Endothelial cell of umbilical vein (primary cell): ENCODE data around the gene RUBCN. TPM values are rescaled to one million over a fixed set of nuclear protein-coding genes. Genes with fewer than 3 reads are reported as not detected.
"Not testable (repeated sequence)": the region's sequence is repeated elsewhere in the genome, so short reads cannot be mapped to it uniquely, and the experiment has no call there.

Experiments used
- BruUV-seq: library from RNA; stranded (reverse); fragments of 400-500 nt; replicated peaks from 2 replicates; lab custom pipeline; 2021; lab: Mats Ljungman, UMichigan
- CTCF ChIA-PET: fragments of 300-600, 350-600 bp; sonication (Branson Sonifier 250); formaldehyde crosslinking; loops from one replicate; lab custom pipeline; 2021; ENCODE audit warnings: antibody characterized with exemption, inconsistent platforms; lab: Charles Lee
- POLR2A ChIA-PET: fragments of 300-600, 350-600 bp; sonication (Branson Sonifier 250); formaldehyde crosslinking; loops from one replicate; lab custom pipeline; 2021; ENCODE audit warnings: antibody characterized with exemption, inconsistent platforms; lab: Charles Lee
- DNase-seq: peaks from one replicate; pipeline ENCODE4 v3.0.0-alpha.2; 2011; ENCODE audit warnings: low read depth, low spot score
- FAIRE-seq: peaks from 2 replicates; lab custom pipeline; 2011; peaks lifted over from hg19 to GRCh38; lab: Jason Lieb, UNC
- H2AFZ ChIP-seq: 2 replicates; pipeline ENCODE4 v1.6.0; 2012; ENCODE audit warnings: low read depth, low read length, control low read depth, inconsistent platforms
- H3K27ac ChIP-seq: 2 replicates; pipeline ENCODE4 v1.5.1; 2011; ENCODE audit warnings: low read depth, mild to moderate bottlenecking, control low read depth, low read length, moderate library complexity; ENCODE audit not compliant: insufficient read depth
- H3K27me3 ChIP-seq, 2 experiments: 2 replicates each; pipeline versions ENCODE4 v1.6.0 to v1.6.1; 2011; ENCODE audit warnings: low read length in 2 of 2, mixed read lengths in 1 of 2; ENCODE audit not compliant: control insufficient read depth in 2 of 2, insufficient read depth in 2 of 2
- H3K36me3 ChIP-seq, 2 experiments: 2 replicates in 1 of 2; 3 replicates in 1 of 2; pipeline ENCODE4 v1.5.1; 2011; ENCODE audit warnings: low read length in 2 of 2, mild to moderate bottlenecking in 1 of 2, moderate library complexity in 1 of 2; ENCODE audit not compliant: control insufficient read depth in 2 of 2, insufficient read depth in 2 of 2; ENCODE audit errors: extremely low read depth in 1 of 2
- H3K4me1 ChIP-seq: 3 replicates; pipeline ENCODE4 v1.5.1; 2011; ENCODE audit warnings: mild to moderate bottlenecking, low read length; ENCODE audit not compliant: control insufficient read depth, insufficient read depth; ENCODE audit errors: extremely low read depth
- H3K4me2 ChIP-seq: 2 replicates; pipeline ENCODE4 v1.6.1; 2011; ENCODE audit warnings: low read length, control low read depth, mixed read lengths; ENCODE audit not compliant: insufficient read depth
- H3K4me3 ChIP-seq, 3 experiments: fragments of 200-600 bp in 1 of 3; sonication (generic), shearing (Covaris generic) in 1 of 3; replicated peaks in 1 of 3; 2 replicates each; pipeline ENCODE4 v1.5.1; 2011 to 2016; ENCODE audit warnings: control low read depth in 3 of 3, low read length in 3 of 3, mild to moderate bottlenecking in 2 of 3, inconsistent platforms in 1 of 3, low read depth in 1 of 3, moderate library complexity in 1 of 3; ENCODE audit not compliant: insufficient read depth in 1 of 3
- H3K79me2 ChIP-seq: 2 replicates; pipeline ENCODE4 v1.6.0; 2012; ENCODE audit warnings: low read length, inconsistent platforms; ENCODE audit not compliant: control insufficient read depth, insufficient read depth
- H3K9ac ChIP-seq: replicated peaks from 2 replicates; pipeline ENCODE3; 2011; ENCODE audit warnings: low read length, control low read depth; ENCODE audit not compliant: insufficient read depth; ENCODE audit errors: extremely low read depth
- H3K9me1 ChIP-seq: replicated peaks from 3 replicates; pipeline ENCODE4 v1.6.0; 2011; ENCODE audit warnings: mild to moderate bottlenecking, low read length; ENCODE audit not compliant: control insufficient read depth, insufficient read depth; ENCODE audit errors: extremely low read depth
- H3K9me3 ChIP-seq: replicated peaks from 2 replicates; pipeline ENCODE4 v1.5.1; 2012; ENCODE audit warnings: low read length, inconsistent platforms; ENCODE audit not compliant: control insufficient read depth, insufficient read depth
- H4K20me1 ChIP-seq: replicated peaks from 2 replicates; pipeline ENCODE3; 2011; ENCODE audit warnings: mild to moderate bottlenecking, low read length; ENCODE audit not compliant: control insufficient read depth, insufficient read depth; ENCODE audit errors: extremely low read depth
- EZH2 ChIP-seq: IDR thresholded peaks from 2 replicates; pipeline ENCODE4 v1.6.1; 2012; ENCODE audit warnings: borderline replicate concordance, low read depth, mild to moderate bottlenecking, moderate library complexity, low read length, inconsistent platforms; ENCODE audit not compliant: severe bottlenecking
- FOS ChIP-seq: IDR thresholded peaks from 2 replicates; pipeline ENCODE4 v1.6.1; 2011; ENCODE audit warnings: mild to moderate bottlenecking, low read length, moderate library complexity, borderline replicate concordance; ENCODE audit not compliant: insufficient read depth
- GATA2 ChIP-seq: IDR thresholded peaks from 2 replicates; pipeline ENCODE4 v1.7.0; 2011; ENCODE audit warnings: low read depth, mild to moderate bottlenecking, moderate library complexity, mixed read lengths, low read length; ENCODE audit not compliant: insufficient read length, insufficient read depth
- JUN ChIP-seq: IDR thresholded peaks from 2 replicates; pipeline ENCODE4 v1.6.1; 2011; ENCODE audit warnings: borderline replicate concordance, low read depth; ENCODE audit not compliant: insufficient read length, insufficient read depth
- MYC ChIP-seq: IDR thresholded peaks from one replicate; pipeline ENCODE4 v1.6.1; 2011; ENCODE audit warnings: mild to moderate bottlenecking, low read depth, low read length
- POLR2A ChIP-seq: IDR thresholded peaks from 2 replicates; pipeline ENCODE4 v1.6.1; 2012; ENCODE audit warnings: low read depth, mild to moderate bottlenecking, control low read depth, low read length
- POLR2AphosphoS5 ChIP-seq: IDR thresholded peaks from 2 replicates; pipeline ENCODE4 v1.6.1; 2012; ENCODE audit warnings: low read depth, mild to moderate bottlenecking, control low read depth, low read length, moderate library complexity; ENCODE audit not compliant: insufficient read depth
- dilution Hi-C: fragments of 300-500 bp; cut with MboI; formaldehyde crosslinking; loops from one replicate; pipeline ENCODE4 v1.15.0; 2019; ENCODE audit warnings: low sequenced_read_pairs; ENCODE audit not compliant: extremely low pct_ligation_motif_present
- intact Hi-C: fragments of 100-400 bp; cut with micrococcal nuclease; formaldehyde crosslinking; loops from one replicate; pipeline ENCODE4 v1.10.0; 2022
- polyA plus RNA-seq, 4 experiments: library from polyadenylated mRNA; depleted of rRNA in 3 of 4; stranded (reverse) in 3 of 4; unstranded in 1 of 4; fragments of >200 nt; gene quantifications; 2 replicates each; pipeline versions ENCODE4 v1.2.1 to v1.2.3, GENCODE V29; 2011 to 2012; ENCODE audit warnings: missing spikeins in 1 of 4
- total RNA-seq: library from RNA; stranded (reverse); gene quantifications from 2 replicates; pipeline ENCODE4 v1.2.3, GENCODE V29; 2021
- TF ChIP-seq, protein P1 (sequence below), 2 donors: IDR thresholded peaks; 1 replicate in 1 of 2; 2 replicates in 1 of 2; pipeline ENCODE4 v1.5.1; 2011; ENCODE audit warnings: low read length in 2 of 2, mild to moderate bottlenecking in 2 of 2, moderate library complexity in 2 of 2, control low read depth in 1 of 2, inconsistent platforms in 1 of 2, low read depth in 1 of 2; ENCODE audit not compliant: insufficient read depth in 1 of 2; ENCODE audit errors: extremely low read depth in 1 of 2
- TF ChIP-seq, protein P2 (sequence below): IDR thresholded peaks from 2 replicates; pipeline ENCODE4 v1.6.1; 2011; ENCODE audit not compliant: insufficient read depth, insufficient read length

Gene RUBCN
- total and polyA plus RNA-seq, 2 donors (not counting 3 experiments of a cell fraction or from before 2014, with no cell fraction given) = 15.0 to 25.8 TPM

DNA sequence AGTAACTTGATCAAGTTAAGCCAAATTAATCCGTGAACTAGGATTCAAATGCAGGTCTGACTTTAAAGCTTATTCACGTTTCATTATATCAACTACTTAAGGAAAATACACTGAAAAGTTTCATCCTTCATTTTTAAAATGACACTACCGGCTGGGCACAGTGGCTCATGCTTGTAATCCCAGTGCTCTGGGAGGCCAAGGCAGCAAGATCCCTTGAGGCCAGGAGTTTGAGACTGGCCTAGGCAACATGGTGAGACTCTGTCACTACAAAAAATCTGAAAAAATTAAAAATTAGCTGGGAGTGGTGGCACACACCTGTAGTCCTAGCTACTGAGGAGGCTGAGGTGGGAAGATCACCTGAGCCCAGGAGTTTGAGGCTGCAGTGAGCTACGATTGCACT, 3.7 kb downstream of the RUBCN start:
- POLR2A ChIA-PET = no interaction called here

DNA sequence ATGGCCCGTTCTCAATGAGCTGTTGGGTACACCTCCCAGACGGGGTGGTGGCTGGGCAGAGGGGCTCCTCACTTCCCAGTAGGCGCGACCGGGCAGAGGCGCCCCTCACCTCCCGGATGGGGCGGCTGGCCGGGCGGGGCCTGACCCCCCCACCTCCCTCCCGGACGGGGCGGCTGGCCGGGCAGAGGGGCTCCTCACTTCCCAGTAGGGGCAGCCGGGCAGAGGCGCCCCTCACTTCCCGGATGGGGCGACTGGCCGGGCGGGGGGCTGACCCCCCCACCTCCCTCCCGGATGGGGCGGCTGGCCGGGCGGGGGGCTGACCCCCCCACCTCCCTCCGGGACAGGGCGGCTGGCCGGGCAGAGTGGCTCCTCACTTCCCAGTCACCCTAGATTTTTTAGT, 5.2 kb downstream of the RUBCN start:
- H3K27ac ChIP-seq, BruUV-seq, H3K4me1 ChIP-seq, DNase-seq, H3K4me3 ChIP-seq, H4K20me1 ChIP-seq, intact Hi-C loops, H3K9me3 ChIP-seq, H3K9ac ChIP-seq, CTCF ChIA-PET, H3K27me3 ChIP-seq, H3K36me3 ChIP-seq, POLR2A ChIA-PET, dilution Hi-C loops, FAIRE-seq, H3K9me1 ChIP-seq, H2AFZ ChIP-seq, H3K4me2 ChIP-seq: not testable (repeated sequence)
- peaks cover 17% of the 10 kb centered on the region for H3K79me2 ChIP-seq

More for the DNA sequence above, 3.7 kb downstream of the RUBCN start:
- H3K4me1 ChIP-seq = peaks cover 7% of the 10 kb centered on the region
- no peak overlapping the region for H3K9ac ChIP-seq
- DNase-seq (no peak), FAIRE-seq (no peak)
- no peak overlapping the region for H3K4me2 ChIP-seq
- CTCF ChIA-PET = no interaction called here
- dilution Hi-C loops (no loop called here), intact Hi-C loops (no loop called here)
- no TSS peak for BruUV-seq
- no peaks in the 10 kb centered on the region for H3K27me3 ChIP-seq
- H3K4me3 ChIP-seq = no peak overlapping the region
- H3K79me2 ChIP-seq = peaks cover 17% of the 10 kb centered on the region
- H4K20me1 ChIP-seq = no peaks in the 10 kb centered on the region
- no peak overlapping the region for H3K27ac ChIP-seq
- TF ChIP-seq GATA2 = no peak
- TF ChIP-seq MYC = no peak
- TF ChIP-seq, protein P1, sequence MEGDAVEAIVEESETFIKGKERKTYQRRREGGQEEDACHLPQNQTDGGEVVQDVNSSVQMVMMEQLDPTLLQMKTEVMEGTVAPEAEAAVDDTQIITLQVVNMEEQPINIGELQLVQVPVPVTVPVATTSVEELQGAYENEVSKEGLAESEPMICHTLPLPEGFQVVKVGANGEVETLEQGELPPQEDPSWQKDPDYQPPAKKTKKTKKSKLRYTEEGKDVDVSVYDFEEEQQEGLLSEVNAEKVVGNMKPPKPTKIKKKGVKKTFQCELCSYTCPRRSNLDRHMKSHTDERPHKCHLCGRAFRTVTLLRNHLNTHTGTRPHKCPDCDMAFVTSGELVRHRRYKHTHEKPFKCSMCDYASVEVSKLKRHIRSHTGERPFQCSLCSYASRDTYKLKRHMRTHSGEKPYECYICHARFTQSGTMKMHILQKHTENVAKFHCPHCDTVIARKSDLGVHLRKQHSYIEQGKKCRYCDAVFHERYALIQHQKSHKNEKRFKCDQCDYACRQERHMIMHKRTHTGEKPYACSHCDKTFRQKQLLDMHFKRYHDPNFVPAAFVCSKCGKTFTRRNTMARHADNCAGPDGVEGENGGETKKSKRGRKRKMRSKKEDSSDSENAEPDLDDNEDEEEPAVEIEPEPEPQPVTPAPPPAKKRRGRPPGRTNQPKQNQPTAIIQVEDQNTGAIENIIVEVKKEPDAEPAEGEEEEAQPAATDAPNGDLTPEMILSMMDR (IDR thresholded peaks at IDR 0.05; ENCODE audit: extremely low read depth in 1 of 2, insufficient read depth in 1 of 2, low read depth in 1 of 2, low read length in 2 of 2) = no peak
- no peak for TF ChIP-seq POLR2AphosphoS5
- TF ChIP-seq JUN = no peak
- TF ChIP-seq EZH2 = no peak
- no peak for TF ChIP-seq POLR2A
- no peak for TF ChIP-seq FOS
- TF ChIP-seq, protein P2, sequence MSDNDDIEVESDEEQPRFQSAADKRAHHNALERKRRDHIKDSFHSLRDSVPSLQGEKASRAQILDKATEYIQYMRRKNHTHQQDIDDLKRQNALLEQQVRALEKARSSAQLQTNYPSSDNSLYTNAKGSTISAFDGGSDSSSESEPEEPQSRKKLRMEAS = no peak
- no peak overlapping the region for H2AFZ ChIP-seq
- no peaks in the 10 kb centered on the region for H3K9me3 ChIP-seq
- H3K36me3 ChIP-seq = no peaks in the 10 kb centered on the region
- H3K9me1 ChIP-seq = no peaks in the 10 kb centered on the region

GRCh38 chr3:197730770-197731169, 5.9 kb downstream of the RUBCN start:
- H3K9ac ChIP-seq, H3K9me3 ChIP-seq, H3K4me1 ChIP-seq, H2AFZ ChIP-seq, H4K20me1 ChIP-seq, H3K36me3 ChIP-seq, H3K27me3 ChIP-seq, H3K9me1 ChIP-seq, FAIRE-seq, H3K4me2 ChIP-seq, DNase-seq, H3K27ac ChIP-seq, dilution Hi-C loops, BruUV-seq, intact Hi-C loops, CTCF ChIA-PET, H3K4me3 ChIP-seq: not testable (repeated sequence)
- POLR2A ChIA-PET = interaction anchor here (0.6 kb wide), 2 partner anchors 29 to 1080 kb away, joined by 3 to 10 read pairs; no protein-coding TSS in a partner anchor
- H3K79me2 ChIP-seq = peaks cover 14% of the 10 kb centered on the region
